GM19023 (cell line): ENCODE results near the gene FIGN.

Source experiments
- ATAC-seq: cut with Tn5 transposase; IDR thresholded peaks from one replicate; pipeline ENCODE4 v1.9.1; 2021; ENCODE audit warnings: mild to moderate bottlenecking, moderate library complexity; ENCODE audit not compliant: unreplicated experiment

FIGN gene

DNA sequence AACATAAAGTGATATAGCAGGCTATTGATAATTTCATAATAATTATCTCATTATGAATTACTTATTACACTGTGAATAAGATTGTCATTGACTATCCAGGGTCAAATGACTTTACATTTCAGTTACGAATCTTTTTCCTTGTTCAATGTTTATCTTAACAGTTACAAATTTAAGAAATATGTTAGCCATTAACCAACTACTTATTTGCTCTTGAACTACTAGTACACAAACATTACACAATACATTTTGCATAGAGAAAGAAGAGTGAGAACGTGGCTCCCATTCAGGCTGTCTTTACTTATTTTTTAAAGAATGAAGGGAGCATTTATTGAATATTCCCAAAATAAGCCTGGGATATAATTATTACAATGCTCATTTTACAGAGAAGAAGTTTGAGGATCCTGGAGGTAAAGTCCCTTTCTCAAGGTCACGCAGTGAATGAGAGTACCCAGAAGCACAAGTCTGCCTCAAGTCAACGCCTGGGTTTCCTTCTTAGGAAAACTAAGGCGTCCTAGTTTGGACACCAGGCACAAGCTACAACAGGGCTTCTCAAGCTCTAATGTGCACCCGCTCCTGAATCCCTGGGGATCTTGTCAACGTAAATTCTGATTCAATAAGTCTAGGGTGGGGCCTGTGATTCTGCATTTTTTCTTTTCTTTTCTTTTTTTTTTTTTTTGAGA, 164.2 kb downstream of the FIGN start:
- ATAC-seq: no peak

DNA sequence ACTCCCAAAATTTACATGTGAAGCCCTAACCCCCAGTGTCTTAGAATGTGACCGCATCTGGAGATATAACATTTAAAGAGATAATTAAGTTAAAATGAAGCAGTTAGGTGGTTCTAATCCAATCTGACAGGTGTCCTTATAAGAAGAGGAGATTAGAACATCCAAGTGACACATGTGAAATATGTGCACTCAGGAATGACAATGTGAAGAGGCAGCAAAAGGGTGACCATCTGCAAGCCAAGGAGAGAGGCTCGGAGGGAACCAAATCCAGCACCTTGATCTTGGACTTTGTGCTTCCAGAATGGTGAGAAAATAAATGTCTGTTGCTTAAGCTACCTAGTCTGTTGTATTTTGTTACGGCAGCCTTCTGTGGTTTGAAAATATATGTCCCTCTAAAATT, 165.4 kb downstream of the FIGN start:
- ATAC-seq: no peak

DNA sequence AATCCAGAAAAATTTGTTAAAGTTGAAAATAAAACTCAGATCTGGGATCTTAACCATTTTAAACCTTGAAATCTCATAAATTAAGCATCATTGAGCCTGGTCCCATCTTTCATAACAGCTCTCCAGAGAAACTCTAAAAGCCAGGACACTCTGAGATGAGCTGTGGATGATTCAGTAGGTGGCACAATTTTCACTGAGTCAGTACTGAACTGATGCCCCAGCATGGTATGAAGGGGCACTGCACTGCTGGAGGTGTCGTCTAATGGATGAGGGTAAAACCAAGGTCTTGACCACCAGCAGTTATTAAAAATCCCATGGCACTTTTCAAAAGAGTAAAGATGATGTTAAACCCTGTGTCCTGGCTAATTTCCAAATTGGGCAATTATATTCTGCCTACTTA, 170.6 kb downstream of the FIGN start:
- no peak for ATAC-seq

GRCh38 chr2:163564236-163564635, 171.6 kb downstream of the FIGN start:
- no peak for ATAC-seq

DNA sequence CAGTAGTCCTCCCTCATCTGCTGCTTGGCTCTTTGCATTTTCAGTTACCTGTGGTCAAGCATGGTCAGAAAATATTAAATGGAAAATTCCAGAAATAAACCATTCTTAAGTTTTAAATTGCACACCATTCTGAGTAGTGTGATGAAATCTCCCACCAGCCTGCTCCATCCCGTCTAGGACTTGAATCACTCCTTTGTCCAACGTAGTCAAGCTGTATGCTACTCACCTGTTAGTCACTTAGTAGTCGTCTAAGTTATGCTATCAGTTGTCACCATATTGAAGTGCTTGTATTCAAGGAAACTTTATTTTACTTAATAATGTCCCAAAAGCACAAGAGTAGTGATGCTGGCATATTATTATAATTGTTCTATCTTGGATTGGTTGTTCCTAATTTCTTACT, 172.5 kb downstream of the FIGN start:
- no peak for ATAC-seq

- no peak for ATAC-seq
Measured at GRCh38 chr2:163558251-163559021, 177.4 kb downstream of the FIGN start.

DNA sequence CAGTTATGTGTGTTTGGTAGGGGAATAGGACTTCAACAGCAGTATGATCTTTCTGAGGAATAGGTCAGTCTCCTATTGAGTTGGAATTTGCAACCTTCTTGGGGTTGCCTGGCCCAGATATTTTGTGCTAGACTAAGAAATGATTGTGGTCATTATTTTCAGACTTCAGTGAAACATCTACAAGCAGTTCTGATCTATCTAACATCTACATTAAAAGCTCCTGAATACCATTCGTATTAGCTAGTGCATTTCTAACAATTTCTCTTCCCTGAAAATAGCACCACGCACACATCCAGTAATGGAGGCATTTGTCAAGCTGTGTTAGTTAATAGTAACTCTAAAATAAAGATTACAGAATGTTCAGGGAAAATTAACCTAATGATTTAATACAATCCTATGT, 179.3 kb downstream of the FIGN start:
- ATAC-seq: no peak

GRCh38 chr2:163554864-163555263, 180.9 kb downstream of the FIGN start:
- ATAC-seq: no peak

GRCh38 chr2:163553601-163554000, 182.2 kb downstream of the FIGN start:
- ATAC-seq: no peak

DNA sequence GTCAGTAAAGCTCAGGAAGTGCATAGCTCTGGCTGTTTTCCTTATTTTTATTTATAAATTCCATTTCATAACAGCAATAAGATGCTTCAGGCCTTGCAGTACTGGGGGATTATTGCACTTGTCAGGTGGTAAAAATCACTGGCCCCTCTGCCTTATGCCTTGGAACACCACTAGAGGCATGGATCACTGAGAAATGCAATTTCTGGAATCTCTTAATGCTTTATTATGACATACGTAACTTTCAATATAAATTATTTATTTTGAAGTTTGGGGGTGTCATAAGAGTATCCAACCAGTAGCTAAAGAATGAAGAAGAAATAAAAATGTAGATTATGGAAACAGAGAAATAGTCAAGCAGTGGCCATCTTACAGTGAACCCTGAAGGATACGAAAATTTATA, 183.1 kb downstream of the FIGN start:
- ATAC-seq: no peak

DNA sequence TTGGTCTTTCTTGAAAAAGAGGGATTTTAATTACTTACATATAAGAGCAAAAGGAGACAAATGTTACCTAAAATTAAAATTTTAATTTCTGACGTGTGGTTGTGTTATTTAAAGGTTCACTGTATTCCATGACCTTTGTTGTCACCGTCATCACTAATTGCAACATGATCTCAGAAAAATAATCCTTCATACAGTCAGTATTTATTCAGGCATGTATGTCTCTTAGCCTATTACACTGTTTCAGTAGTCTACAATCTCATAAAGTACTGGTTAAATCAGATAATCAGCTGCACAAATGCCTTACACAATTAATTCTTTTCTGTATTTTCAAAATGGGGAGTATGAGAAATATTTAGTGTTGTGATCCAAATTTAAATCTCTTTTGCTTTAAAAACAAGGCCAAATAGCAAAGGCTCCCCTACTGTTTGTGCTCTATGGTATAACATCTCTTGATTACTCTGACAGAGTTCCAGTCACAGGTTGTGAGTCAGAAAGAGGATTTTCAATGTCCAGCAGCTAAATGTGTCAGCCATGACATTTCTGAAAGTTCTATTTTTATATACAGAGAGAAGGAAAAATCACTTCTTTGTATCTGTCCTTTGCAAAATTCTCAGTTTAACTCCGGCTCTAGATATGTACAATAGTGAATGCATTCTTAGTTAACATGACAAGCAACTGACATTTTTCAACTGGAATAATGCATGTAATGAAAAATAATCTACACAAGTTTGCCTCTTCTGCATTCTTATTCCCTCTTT, 184.0 kb downstream of the FIGN start:
- ATAC-seq: no peak

DNA sequence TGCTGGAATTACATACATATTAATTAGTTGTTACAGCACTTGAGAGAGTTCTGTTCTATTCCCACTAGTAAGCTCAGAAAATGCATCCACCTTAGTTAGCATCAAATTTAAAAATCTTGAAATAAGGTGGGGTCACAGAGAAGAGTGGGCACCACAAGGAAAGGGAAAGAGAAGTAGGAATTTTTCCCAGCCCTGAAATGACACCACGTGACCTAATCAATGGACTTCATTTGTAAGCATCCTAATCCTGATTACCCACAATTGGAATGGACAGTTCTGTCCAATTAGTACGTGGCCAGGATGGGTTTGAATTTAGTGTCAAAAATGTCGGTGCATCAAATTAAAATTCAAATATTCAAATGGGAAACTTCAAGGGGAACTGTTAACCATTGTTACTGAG, 186.8 kb downstream of the FIGN start:
- ATAC-seq: no peak
